ENCODE measurements around the gene RNF213.
"Not testable (repeated sequence)": the region's sequence is repeated elsewhere in the genome, so short reads cannot be mapped to it uniquely, and the experiment has no call there.

RNF213 gene

GRCh38 chr17:80330276-80330675 is 69.6 kb downstream of the RNF213 start:
- TF ChIP-seq CTCF (IDR thresholded peaks at IDR 0.05; ENCODE audit: insufficient read depth, low read depth, low read length, missing control alignments) = no peak
- no peak overlapping the region for H3K4me3 ChIP-seq (ENCODE audit: low read depth, low read length)
- DNase-seq (ENCODE audit: low read depth) = no peak

DNA sequence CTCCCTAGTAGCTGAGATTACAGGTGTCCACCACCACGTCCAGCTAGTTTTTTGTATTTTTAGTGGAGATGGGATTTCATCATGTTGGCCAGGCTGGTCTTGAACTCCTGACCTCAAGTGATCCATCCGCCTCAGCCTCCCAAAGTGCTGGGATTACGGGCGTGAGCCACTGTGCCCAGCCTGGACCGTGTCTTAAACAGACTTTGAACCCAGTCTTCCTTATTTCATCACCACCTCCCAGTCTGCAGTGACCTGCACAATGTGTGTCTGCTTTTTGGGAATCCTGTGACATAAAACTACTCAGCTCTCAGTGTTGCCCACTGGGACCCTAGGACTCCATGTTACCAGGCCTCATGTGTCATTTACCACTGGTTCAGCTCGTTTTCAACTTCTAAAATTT is 70.3 kb downstream of the RNF213 start:
- not testable (repeated sequence) for DNase-seq (ENCODE audit: low read depth)

GRCh38 chr17:80331820-80332219 is 71.2 kb downstream of the RNF213 start:
- no peak for DNase-seq (ENCODE audit: low read depth)
- TF ChIP-seq CTCF (IDR thresholded peaks at IDR 0.05; ENCODE audit: insufficient read depth, low read depth, low read length, missing control alignments) = no peak
- H3K4me3 ChIP-seq (ENCODE audit: low read depth, low read length) = no peak overlapping the region

More for the DNA sequence above, 70.3 kb downstream of the RNF213 start:
- not testable (repeated sequence) for H3K4me3 ChIP-seq (ENCODE audit: low read depth, low read length)

DNA sequence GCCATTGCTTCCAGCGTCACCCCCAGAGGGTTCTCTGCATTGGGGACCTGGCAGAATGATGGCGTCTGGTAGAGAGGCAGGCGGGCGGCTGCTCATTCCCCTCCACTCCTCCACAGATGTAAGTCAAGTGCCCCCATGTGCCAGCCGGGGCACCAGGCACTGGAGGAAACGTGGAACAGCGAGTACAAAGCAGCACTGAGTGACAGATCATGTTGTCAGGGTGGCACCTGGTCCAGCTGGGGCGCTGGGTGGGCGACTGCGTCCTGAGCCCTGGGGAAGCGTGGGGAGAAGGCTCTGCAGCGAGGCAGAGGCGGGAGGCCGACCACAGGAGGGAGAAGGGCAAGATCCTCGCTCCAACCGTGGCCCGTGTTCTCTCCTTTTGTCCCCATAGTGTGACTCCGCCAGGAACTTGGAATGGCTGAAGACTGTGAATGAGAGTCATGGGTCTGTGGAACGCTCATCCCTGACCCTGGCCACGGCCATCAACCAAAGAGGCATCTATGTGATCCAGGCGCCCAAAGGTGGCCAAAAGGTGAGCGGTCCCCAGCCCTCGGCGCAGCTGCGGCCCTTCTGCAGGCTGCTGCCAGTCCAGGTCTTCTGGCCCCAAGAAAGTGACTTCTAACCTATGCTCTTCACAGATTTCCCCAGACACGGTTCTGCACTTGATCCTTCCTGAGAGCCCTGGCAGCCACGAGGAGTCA is 76.7 kb downstream of the RNF213 start:
- no peak for DNase-seq (ENCODE audit: low read depth)
- TF ChIP-seq CTCF (IDR thresholded peaks at IDR 0.05; ENCODE audit: insufficient read depth, low read depth, low read length, missing control alignments) = no peak
- H3K4me3 ChIP-seq (ENCODE audit: low read depth, low read length) = no peak overlapping the region

GRCh38 chr17:80339118-80339517 is 78.5 kb downstream of the RNF213 start:
- no peak for DNase-seq (ENCODE audit: low read depth)
- H3K4me3 ChIP-seq (ENCODE audit: low read depth, low read length) = no peak overlapping the region
- TF ChIP-seq CTCF (IDR thresholded peaks at IDR 0.05; ENCODE audit: insufficient read depth, low read depth, low read length, missing control alignments) = no peak

DNA sequence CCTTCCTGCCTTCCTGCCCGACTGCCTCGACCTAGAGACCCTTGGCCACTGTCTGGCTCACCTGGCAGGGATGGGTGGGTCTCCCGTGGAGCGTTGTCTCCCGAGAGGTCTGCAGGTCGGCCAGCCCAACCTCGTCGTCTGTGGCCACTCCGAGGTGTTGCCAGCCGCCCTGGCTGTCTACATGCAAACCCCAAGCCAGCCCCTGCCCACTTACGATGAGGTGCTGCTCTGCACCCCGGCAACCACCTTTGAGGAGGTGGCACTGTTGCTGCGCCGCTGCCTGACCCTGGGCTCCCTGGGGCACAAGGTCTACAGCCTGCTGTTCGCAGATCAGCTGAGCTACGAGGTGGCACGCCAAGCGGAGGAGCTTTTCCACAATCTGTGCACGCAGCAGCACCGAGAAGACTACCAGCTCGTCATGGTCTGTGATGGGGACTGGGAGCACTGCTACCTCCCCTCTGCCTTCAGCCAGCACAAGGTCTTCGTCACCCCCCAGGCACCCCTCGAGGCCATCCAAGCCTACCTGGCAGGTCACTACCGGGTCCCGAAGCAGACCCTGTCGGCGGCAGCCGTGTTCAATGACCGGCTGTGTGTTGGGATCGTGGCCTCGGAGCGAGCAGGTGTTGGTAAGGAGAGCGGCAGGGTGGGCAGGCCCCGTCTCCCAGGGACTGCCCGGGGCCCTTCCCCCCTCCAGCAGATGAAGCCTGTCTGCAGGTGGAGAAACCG is 79.2 kb downstream of the RNF213 start:
- TF ChIP-seq CTCF (IDR thresholded peaks at IDR 0.05; ENCODE audit: insufficient read depth, low read depth, low read length, missing control alignments) = no peak
- DNase-seq (ENCODE audit: low read depth) = no peak

GRCh38 chr17:80345321-80345720 is 84.7 kb downstream of the RNF213 start:
- no peak for TF ChIP-seq CTCF (IDR thresholded peaks at IDR 0.05; ENCODE audit: insufficient read depth, low read depth, low read length, missing control alignments)
- no peak overlapping the region for H3K4me3 ChIP-seq (ENCODE audit: low read depth, low read length)
- no peak for DNase-seq (ENCODE audit: low read depth)

More for the DNA sequence above, 79.2 kb downstream of the RNF213 start:
- no peak overlapping the region for H3K4me3 ChIP-seq (ENCODE audit: low read depth, low read length)

All from GM12865 (cell line).